ENCODE measurements around the gene NMUR1. TPM values are rescaled to one million over a fixed set of nuclear protein-coding genes. Genes with fewer than 3 reads are reported as not detected.

The NMUR1 gene
- total and polyA plus RNA-seq, 2 donors (not counting 3 experiments of a cell fraction or from before 2014, with no cell fraction given) = not detected

GRCh38 chr2:231563378-231563961, 33.2 kb upstream of the NMUR1 start:
- CTCF ChIA-PET = interaction anchor here (0.6 to 8.2 kb wide), 30 partner anchors 8 to 354 kb away, joined by 3 to 214 read pairs (median 5); no protein-coding TSS in a partner anchor
- Histone ChIP-seq H3K27me3 (ENCODE audit: control insufficient read depth in 2 of 2, insufficient read depth in 2 of 2, low read length in 2 of 2) (no peaks in the 10 kb centered on the region), H3K4me3 (replicated peaks in 1 of 3; ENCODE audit: insufficient read depth in 1 of 3, low read depth in 1 of 3, low read length in 3 of 3) (no peak overlapping the region), H3K4me2 (ENCODE audit: insufficient read depth, low read length) (no peak overlapping the region), H4K20me1 (replicated peaks; ENCODE audit: control insufficient read depth, extremely low read depth, insufficient read depth, low read length) (no peaks in the 10 kb centered on the region), H3K9ac (replicated peaks; ENCODE audit: extremely low read depth, insufficient read depth, low read length) (no peak overlapping the region), H2AFZ (ENCODE audit: low read depth, low read length) (no peak overlapping the region), H3K9me1 (replicated peaks; ENCODE audit: control insufficient read depth, extremely low read depth, insufficient read depth, low read length) (no peaks in the 10 kb centered on the region), H3K27ac (ENCODE audit: insufficient read depth, low read depth, low read length) (no peak overlapping the region), H3K79me2 (ENCODE audit: control insufficient read depth, insufficient read depth, low read length) (no peaks in the 10 kb centered on the region), H3K9me3 (replicated peaks; ENCODE audit: control insufficient read depth, insufficient read depth, low read length) (no peaks in the 10 kb centered on the region), H3K4me1 (ENCODE audit: control insufficient read depth, extremely low read depth, insufficient read depth, low read length) (no peaks in the 10 kb centered on the region), H3K36me3 (ENCODE audit: control insufficient read depth in 2 of 2, extremely low read depth in 1 of 2, insufficient read depth in 2 of 2, low read length in 2 of 2) (no peaks in the 10 kb centered on the region)
- intact Hi-C loops (cut with micrococcal nuclease) = loop anchor here (1.0 to 2.0 kb wide), 3 partner anchors 38 to 152 kb away; no protein-coding TSS in a partner anchor
- POLR2A ChIA-PET = no interaction called here
- DNase-seq (ENCODE audit: low read depth, low spot score) (peak; percentile 60), FAIRE-seq (peak; percentile 62)
- TF ChIP-seq POLR2AphosphoS5 (IDR thresholded peaks at IDR 0.05; ENCODE audit: insufficient read depth, low read depth, low read length) = no peak
- TF ChIP-seq GATA2 (IDR thresholded peaks at IDR 0.05; ENCODE audit: insufficient read depth, insufficient read length, low read depth, low read length) = no peak
- no peak for TF ChIP-seq MAX (IDR thresholded peaks at IDR 0.05; ENCODE audit: insufficient read depth, insufficient read length)
- peak; percentile 39 to 79 for TF ChIP-seq CTCF (IDR thresholded peaks at IDR 0.05; ENCODE audit: extremely low read depth in 1 of 2, insufficient read depth in 1 of 2, low read depth in 1 of 2, low read length in 2 of 2)
- no peak for TF ChIP-seq FOS (IDR thresholded peaks at IDR 0.05; ENCODE audit: borderline replicate concordance, insufficient read depth, low read length)
- no TSS peak for BruUV-seq (replicated peaks)
- dilution Hi-C loops (cut with MboI; ENCODE audit: extremely low pct_ligation_motif_present, low sequenced_read_pairs) = no loop called here
